NK-92 (cell line): ENCODE measurements around the gene ISLR2.

ENCODE experiments used
- DNase-seq: peaks from one replicate; lab custom pipeline; 2025; ENCODE audit not compliant: unreplicated experiment; lab: John Stamatoyannopoulos, UW

Gene ISLR2

DNA sequence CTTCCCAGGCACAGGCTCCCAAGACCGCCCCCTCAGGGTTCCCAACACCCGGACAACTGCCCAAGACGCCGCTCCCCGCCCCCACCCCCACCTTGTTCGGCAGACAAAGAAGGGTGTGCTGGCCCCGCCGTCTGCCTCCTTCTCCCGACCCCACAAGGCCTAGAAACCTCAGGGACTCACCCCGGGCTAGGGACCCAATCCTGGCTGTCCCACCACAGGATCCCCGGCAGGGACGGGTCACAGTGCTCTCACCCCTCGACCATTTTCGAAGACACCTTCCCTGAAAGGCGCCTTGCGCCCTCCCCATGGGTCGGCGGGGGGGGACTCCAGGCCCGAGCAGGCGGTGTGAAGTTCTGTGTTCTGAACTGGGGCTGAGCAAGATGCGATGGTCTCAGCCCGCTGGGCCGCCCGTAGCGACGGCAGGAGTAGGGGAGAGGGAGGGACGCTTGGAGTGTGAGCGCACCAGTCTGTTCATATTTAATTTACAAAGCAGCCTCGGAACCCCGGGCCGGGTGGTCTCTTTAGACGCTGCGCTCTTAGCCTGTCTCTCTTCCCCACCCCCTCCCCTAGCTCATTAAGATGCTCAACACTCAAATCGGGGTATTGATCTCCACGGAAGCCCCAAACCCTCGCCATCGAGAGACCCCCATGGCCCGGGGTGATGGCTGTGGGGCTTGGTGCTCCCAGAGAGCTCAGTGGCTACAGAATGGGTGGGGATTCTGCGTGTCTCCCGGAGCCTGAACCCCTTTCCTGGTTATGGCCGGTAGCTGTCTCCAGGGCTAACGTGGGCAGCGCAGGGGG lies 1.4 kb upstream of the ISLR2 start:
- DNase-seq: no peak

DNA sequence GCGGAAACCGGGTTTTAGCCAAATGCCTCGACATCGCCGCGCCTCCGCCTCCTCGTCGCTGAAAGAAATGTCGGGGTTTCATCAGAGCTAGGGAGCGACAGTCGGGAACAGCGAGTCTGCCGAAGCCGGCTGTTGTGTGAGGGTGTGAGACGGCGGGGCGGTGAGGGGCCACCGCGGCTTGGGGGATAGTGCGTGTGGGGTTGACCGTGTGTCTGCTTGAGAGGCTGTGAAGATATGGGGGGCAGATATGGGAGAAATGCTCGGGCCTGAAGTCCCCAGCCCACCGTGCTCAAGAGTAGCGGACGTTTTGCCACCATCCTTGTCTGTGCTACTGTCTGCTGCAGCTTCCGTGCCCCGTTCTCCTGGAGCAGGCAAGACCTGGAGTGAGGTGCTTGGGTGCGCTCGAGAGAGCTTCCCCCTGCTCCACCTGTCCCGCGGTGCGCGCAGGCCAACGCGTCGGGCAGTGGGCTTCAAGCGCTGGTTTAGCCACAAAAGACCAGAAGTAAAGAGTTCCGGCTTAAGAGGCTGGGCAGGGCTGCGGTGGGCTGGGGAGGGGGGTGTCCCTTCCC lies 716 bp upstream of the ISLR2 start:
- DNase-seq: no peak

DNA sequence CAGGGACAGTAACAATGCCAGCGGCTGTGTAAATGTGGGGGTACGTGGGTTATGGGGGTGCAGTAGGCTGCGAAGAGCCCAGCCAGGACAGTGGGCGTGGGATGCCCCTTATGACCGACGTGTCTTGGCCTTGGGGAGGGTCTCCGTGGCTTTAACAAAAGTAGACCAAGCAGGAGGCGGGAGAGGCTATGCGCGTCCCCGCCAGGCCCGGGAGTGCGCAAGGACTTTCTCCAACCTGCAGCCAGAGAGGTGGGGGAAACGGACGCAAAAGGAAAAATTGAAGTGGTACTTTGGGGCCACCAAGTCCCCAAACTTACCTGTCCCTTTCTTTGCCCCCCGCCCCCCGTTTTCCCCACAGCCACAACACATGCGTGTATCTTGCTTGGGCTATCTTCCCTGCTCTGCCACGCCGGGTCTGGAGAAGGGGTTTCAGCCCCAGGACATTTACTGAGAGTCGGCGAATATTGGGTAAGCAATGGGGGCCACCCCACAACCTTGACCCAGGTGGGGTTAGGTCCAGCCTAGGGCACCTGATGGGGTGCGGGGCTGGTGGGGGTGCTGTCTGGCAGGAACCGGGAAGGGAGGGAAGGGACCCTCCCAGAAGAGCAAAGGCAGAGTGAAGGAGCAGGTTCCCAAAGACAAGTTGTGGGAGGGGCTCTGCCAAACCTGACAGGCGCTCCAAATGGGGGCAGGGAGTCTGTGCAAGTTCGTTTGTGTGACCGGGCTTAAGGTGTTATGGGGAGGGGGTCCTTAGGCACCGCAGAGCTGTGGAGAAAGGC lies 652 bp downstream of the ISLR2 start:
- DNase-seq: no peak

DNA sequence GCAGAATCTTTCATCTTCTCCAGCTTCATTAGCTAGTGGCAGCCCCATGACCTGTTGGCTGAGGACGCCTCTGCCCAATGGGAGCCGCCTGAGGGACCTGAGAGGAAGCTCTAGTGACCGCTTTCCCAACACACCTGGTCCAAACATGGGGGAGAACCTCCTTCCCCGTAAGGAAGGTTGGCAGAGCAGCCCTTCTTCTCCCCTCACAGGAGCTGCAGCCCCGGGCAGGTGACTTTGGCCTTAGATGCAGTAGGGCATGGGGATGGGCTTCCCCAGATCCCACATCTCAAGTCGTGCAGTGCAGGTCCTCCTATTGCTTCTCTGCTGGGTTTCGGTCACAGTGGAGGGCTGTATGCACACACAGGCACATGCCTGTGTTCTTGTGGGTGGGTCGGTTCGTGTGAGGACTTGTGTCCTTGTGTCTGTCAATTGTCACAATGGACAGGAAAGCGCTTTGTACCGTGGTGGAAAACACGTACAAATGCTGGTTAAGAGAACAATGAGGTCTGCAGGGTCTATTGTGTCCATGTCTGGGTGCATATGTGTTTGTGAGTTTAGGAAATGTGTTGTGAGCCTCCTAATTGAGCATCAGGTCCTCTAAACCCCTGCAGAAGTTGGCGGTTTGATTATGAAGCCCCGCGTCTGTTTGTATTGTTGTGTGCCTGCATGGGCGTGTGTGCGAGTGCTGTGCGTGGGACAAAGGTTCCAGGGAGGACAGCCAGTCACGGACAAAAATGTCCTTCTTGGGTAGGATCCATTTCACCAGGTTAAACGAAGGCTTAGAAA lies 1.4 kb downstream of the ISLR2 start:
- no peak for DNase-seq

DNA sequence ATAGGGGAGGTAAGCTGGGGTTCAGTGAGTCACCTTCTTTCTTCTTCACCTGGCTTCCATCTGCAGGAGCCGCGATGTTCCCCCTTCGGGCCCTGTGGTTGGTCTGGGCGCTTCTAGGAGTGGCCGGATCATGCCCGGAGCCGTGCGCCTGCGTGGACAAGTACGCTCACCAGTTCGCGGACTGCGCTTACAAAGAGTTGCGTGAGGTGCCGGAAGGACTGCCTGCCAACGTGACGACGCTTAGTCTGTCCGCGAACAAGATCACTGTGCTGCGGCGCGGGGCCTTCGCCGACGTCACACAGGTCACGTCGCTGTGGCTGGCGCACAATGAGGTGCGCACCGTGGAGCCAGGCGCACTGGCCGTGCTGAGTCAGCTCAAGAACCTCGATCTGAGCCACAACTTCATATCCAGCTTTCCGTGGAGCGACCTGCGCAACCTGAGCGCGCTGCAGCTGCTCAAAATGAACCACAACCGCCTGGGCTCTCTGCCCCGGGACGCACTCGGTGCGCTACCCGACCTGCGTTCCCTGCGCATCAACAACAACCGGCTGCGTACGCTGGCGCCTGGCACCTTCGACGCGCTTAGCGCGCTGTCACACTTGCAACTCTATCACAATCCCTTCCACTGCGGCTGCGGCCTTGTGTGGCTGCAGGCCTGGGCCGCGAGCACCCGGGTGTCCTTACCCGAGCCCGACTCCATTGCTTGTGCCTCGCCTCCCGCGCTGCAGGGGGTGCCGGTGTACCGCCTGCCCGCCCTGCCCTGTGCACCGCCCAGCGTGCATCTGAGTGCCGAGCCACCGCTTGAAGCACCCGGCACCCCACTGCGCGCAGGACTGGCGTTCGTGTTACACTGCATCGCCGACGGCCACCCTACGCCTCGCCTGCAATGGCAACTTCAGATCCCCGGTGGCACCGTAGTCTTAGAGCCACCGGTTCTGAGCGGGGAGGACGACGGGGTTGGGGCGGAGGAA lies 2.6 kb downstream of the ISLR2 start:
- no peak for DNase-seq

DNA sequence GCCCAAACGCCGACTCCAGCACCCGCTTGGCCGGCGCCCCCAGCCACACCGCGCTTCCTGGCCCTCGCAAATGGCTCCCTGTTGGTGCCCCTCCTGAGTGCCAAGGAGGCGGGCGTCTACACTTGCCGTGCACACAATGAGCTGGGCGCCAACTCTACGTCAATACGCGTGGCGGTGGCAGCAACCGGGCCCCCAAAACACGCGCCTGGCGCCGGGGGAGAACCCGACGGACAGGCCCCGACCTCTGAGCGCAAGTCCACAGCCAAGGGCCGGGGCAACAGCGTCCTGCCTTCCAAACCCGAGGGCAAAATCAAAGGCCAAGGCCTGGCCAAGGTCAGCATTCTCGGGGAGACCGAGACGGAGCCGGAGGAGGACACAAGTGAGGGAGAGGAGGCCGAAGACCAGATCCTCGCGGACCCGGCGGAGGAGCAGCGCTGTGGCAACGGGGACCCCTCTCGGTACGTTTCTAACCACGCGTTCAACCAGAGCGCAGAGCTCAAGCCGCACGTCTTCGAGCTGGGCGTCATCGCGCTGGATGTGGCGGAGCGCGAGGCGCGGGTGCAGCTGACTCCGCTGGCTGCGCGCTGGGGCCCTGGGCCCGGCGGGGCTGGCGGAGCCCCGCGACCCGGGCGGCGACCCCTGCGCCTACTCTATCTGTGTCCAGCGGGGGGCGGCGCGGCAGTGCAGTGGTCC lies 3.5 kb downstream of the ISLR2 start:
- no peak for DNase-seq

DNA sequence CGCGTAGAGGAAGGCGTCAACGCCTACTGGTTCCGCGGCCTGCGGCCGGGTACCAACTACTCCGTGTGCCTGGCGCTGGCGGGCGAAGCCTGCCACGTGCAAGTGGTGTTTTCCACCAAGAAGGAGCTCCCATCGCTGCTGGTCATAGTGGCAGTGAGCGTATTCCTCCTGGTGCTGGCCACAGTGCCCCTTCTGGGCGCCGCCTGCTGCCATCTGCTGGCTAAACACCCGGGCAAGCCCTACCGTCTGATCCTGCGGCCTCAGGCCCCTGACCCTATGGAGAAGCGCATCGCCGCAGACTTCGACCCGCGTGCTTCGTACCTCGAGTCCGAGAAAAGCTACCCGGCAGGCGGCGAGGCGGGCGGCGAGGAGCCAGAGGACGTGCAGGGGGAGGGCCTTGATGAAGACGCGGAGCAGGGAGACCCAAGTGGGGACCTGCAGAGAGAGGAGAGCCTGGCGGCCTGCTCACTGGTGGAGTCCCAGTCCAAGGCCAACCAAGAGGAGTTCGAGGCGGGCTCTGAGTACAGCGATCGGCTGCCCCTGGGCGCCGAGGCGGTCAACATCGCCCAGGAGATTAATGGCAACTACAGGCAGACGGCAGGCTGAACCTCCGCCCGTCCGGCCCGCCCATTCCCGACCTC lies 4.1 kb downstream of the ISLR2 start:
- no peak for DNase-seq

DNA sequence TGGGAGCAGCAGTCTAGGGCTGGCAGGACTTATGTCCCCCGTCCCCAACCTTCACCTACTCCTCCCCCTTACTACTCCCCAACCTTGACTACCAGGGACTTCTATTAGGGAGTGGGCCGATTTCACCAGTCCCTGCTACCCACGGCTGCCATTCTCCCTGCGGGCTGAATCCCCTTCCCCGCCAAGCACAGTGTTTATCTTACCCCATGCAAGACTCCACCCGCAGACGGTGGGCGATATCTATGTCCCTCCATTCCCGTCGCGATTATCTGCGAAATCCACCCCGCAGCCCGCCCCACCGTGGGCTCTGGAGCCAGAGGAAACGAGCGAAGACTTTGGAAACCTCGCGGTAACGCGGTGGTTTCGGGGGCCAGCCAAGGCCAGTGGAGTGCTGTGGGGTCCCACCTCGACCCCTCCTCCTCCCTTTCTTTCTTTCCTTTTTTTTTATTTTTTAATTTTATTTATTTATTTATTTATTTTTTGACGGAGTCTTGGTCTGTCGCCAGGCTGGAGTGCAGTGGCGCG lies 4.7 kb downstream of the ISLR2 start:
- no peak for DNase-seq

DNA sequence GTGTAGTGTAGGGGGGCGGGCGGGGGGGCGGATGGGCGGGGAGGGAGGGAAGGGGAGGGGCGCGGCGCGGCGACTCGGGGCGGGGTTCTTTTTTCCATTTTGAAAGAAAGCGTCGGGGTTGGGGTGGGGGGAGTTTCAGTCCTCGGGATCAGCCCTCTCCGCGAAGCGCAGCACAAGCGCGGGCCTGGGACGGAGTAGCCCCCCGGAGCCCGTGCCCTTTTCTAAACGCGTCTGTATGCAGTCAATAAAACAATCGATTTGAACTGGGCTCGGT lies 6.1 kb downstream of the ISLR2 start:
- no peak for DNase-seq

DNA sequence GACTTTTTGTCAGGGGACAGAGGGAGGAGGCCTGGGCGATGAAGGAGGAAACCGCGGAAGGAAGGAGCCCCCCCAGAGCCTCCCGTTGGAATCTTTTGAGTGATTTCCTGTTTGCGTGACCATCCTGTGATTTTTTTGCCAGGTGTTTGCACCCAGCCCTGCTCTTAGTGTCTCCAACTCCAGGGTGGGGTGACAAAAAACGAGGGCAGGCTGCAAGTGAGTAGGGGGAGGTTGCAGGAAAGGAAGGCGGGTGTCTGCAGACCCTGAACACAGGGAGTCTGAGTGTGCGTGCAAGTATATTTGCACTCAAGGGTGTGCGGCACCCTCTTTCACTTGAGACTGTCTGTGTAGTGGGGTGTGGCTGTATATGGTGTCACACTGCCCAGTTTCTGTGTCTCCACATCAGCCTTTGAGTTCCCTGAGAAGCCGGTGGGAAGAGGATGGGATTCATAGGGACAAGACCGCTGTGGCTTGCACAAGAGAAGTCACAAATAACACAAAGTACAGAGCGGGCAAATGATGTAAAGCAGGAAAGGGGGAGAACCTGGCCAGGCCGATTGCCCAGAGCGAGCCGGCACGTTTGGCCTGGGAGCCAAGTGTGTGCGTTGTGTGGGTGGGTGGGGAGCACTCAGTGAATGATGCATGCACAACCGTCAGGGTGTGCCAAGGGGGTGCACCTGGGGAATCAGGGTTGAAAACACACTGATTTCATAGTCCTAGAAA lies 6.6 kb downstream of the ISLR2 start:
- DNase-seq: no peak

DNA sequence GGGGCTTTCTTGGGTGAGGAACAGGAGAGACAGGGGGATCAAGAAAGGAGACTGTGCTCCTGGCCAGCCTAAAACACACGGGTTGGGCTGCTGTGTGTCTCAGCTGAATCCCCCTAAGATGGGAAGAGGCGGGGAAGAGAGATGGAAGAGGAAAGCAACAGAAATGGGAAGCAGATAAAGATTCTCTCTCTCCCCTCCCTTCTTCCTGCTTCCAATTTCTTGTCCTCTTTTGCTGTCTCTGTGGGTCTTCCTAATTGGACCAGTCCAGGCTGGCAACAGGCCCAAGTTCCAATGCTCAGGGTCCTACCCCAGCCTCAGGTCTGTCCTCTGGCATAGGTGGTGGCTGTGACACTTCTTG lies 7.1 kb downstream of the ISLR2 start:
- DNase-seq: no peak

DNA sequence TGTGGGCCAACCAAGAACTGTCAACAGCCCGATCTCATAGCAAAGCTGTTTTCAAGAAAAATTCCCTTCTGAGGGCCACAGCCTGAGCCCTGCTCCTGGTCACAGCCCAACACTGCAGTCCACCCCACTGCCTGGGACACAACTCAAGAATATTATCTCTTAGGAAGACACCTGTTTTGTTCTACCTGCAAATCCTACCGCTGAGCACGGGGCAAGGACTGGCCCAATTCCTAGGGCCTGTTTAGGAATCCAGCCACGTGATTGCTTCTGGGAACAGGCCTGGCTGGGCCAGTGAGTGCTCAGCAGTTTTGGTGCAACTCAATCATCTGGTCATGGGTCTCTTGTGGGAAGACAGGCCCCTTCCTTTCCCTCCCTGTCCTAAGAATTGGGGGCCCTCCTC lies 8.3 kb downstream of the ISLR2 start:
- DNase-seq: no peak

DNA sequence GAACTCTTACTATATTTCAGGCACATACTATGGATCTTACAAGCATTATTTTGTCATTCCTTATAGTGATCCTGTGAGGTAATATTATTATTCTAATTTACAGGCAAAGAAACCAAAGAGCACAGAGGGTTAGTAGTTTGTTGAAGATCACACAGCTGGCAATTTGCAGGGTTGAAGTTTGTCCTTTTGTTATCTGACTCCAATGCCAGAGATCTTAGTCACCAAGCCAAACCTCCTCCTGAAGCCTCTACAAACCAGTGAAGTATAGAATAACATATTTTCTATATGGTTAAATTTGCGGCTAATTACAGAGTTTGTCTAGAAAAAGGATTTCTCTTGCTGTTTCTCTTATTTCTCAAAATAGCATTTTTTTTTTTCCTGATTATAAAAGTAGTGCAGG lies 11.2 kb downstream of the ISLR2 start:
- no peak for DNase-seq

DNA sequence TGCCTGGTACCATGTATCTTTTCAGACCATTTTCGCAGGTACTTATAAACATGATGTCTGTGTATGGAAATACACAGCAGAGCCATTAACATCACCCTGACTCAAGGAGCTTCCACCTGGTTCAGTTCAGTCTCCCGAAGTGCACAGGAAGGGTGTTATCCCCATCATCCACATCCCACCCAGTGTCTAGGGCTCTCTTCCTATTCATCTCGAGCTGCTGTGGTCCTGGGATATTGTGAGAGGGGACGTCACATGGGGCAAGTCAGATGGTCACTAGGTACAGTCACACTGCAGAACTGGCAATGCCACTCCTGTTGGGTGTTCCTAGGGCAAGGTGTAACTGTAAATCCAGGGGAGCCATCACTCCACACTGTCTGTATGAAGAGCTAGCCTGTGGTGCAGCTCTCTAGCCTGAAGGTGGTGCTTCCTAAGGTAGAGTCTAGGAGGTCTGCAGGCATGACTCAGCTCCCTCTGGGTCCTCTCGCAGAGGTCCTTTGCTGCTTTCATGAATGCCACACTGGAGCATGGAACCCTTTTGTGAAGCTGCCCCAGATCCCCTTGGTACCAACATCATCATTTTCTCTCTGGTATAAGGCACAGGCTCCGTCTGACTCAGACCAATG lies 13.9 kb downstream of the ISLR2 start:
- DNase-seq: no peak

DNA sequence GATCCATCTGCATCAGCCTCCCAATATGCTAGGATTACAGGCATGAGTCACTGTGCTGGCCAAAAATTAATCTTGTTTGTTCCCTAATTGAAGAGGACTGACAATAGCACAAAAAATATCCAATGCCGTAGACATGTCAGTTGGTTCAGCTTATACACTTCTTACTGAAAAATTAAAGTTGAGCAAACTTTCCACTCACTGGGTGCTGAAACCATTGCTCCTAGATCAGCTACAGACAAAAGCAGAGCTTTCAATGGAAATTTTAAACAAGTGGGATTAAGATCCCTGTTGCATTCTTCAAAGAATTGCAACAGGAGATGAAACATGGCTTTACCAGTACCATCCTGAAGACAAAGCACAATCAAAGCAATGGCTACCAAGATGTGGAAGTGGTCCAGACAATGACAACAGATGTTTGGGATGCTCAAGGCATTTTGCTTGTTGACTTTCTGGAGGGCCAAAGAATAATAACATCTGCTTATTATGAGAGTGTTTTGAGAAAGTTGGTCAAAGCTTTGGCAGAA lies 16.0 kb downstream of the ISLR2 start:
- DNase-seq: no peak

DNA sequence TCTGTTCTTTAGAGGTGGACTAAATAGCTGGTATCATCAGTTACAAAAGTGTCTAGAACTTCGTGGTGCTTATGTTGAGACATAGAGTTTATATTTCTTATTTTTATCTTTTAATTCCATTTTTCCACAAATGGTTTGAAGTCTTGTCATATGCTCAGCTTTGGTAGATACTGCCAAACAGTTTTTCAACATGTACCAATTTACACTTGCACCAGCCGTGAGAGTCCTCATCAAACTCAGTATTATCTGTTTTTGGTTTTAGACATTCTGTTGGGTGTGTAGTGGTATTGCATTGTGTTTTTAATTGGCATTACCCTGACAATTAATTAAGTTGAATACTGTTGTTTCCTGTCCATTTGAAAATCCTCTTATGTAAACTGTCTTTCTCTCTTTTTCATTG lies 16.7 kb downstream of the ISLR2 start:
- DNase-seq: no peak

DNA sequence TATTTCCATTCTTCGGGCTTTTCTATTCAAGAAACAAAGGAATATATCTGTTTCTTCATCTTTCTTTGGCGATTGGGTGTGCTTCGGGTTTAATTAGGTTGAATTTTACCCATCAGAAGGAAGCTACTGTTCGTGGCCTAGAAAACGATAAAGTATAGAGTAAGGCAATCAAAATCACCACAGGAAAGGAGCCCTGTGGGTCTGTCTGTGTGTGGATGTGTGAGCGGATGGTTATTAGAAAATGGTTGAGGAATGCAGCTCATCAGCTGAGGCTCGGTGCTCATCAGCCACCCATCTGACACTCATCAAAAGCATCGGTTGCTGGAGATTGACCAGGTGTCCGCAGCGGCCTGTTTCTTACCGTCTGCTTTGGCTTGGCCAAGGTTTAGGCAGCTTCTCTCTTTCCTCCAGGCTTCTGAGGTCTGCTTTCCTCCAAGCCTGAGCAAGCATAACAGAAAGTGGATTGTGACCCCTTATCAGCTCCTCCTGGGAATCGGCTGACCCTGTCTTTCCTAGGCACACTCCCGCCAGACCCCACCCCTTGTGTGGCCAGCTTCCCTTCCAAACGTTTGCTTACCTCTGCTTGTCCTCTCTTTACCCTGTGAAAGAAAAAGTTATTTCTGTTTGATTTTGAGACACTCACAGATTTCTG lies 25.5 kb downstream of the ISLR2 start:
- DNase-seq: no peak
